Tibial artery (tissue), 4 donors: ENCODE measurements around the gene NELFE.

Experiments used
- DNase-seq, 2 donors: peaks; one replicate each; pipeline ENCODE4 v3.0.0-alpha.2; 2019
- H3K27ac ChIP-seq, 2 donors: fragments of 200-600 bp; sonication (generic) in 1 of 2; 1 replicate in 1 of 2; 2 replicates in 1 of 2; pipeline ENCODE4 v1.5.1; 2018 to 2019; ENCODE audit warnings: mild to moderate bottlenecking in 1 of 2
- H3K27me3 ChIP-seq, 2 donors: fragments of 200-600 bp; sonication (generic) in 1 of 2; one replicate each; pipeline versions ENCODE4 v1.5.1 to v1.6.0; 2016 to 2019
- H3K36me3 ChIP-seq, 3 donors: fragments of 200-600 bp; sonication (generic) in 2 of 3; one replicate each; pipeline ENCODE4 v1.5.1; 2016 to 2019; ENCODE audit warnings: mild to moderate bottlenecking in 2 of 3
- H3K4me1 ChIP-seq, 4 donors: fragments of 200-600 bp; sonication (generic) in 2 of 4; 1 replicate in 3 of 4; 2 replicates in 1 of 4; pipeline ENCODE4 v1.5.1; 2016 to 2019
- H3K4me3 ChIP-seq, 2 donors: fragments of 200-600 bp; sonication (generic) in 1 of 2; 1 replicate in 1 of 2; 2 replicates in 1 of 2; pipeline ENCODE4 v1.5.1; 2018 to 2019; ENCODE audit warnings: mild to moderate bottlenecking in 2 of 2
- H3K9me3 ChIP-seq, 3 donors: fragments of 200-600 bp; sonication (generic) in 1 of 3; one replicate each; pipeline ENCODE4 v1.5.1; 2016 to 2019
- intact Hi-C: fragments of 100-400 bp; cut with DNase I; formaldehyde crosslinking; loops from one replicate; pipeline ENCODE4 v1.15.0; 2023; ENCODE audit warnings: low total_unique reads
- TF ChIP-seq, protein P1 (sequence below), 2 experiments: fragments of 200-600 bp in 1 of 2; fragments of 450-650 bp in 1 of 2; IDR thresholded peaks; one replicate each; pipeline ENCODE4 v1.5.1; 2017 to 2019; ENCODE audit warnings: antibody characterized with exemption in 2 of 2, mild to moderate bottlenecking in 1 of 2, moderate library complexity in 1 of 2

The NELFE gene

GRCh38 chr6:31966997-31967925 is 8.5 kb upstream of the NELFE start:
- peaks cover 0 to 21% (median 16%) of the 10 kb centered on the region in 4 donors for H3K4me1 ChIP-seq
- H3K9me3 ChIP-seq = no peaks in the 10 kb centered on the region
- H3K36me3 ChIP-seq = peaks cover 50 to 84% (median 79%) of the 10 kb centered on the region in 3 donors
- H3K27ac ChIP-seq = no peak overlapping the region
- H3K4me3 ChIP-seq = no peak overlapping the region
- peak in 1 of 2 donors; percentile 13 for DNase-seq
- TF ChIP-seq, protein P1, sequence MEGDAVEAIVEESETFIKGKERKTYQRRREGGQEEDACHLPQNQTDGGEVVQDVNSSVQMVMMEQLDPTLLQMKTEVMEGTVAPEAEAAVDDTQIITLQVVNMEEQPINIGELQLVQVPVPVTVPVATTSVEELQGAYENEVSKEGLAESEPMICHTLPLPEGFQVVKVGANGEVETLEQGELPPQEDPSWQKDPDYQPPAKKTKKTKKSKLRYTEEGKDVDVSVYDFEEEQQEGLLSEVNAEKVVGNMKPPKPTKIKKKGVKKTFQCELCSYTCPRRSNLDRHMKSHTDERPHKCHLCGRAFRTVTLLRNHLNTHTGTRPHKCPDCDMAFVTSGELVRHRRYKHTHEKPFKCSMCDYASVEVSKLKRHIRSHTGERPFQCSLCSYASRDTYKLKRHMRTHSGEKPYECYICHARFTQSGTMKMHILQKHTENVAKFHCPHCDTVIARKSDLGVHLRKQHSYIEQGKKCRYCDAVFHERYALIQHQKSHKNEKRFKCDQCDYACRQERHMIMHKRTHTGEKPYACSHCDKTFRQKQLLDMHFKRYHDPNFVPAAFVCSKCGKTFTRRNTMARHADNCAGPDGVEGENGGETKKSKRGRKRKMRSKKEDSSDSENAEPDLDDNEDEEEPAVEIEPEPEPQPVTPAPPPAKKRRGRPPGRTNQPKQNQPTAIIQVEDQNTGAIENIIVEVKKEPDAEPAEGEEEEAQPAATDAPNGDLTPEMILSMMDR (IDR thresholded peaks at IDR 0.05) = no peak
- intact Hi-C loops = no loop called here
- no peaks in the 10 kb centered on the region for H3K27me3 ChIP-seq

DNA sequence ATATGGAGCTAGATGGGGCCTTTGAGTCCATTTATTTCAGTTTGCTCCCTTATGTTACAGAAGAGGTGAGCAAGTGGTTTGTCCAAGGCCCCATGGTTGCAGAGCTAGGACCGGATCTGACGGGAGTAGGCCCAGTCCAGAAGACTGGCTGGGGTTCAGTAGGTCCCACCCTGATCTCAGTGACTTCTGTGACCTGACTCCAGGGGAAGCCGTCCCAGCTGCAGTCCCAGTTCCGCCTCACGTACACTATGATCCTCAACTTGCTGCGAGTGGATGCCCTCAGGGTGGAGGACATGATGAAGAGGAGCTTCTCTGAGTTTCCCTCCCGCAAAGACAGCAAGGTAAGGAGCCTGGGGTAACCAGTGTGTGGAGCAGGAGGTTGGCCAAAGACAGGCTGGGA is 7.7 kb upstream of the NELFE start:
- no peaks in the 10 kb centered on the region for H3K9me3 ChIP-seq
- peaks cover 0 to 20% (median 15%) of the 10 kb centered on the region in 4 donors for H3K4me1 ChIP-seq
- H3K27me3 ChIP-seq = no peaks in the 10 kb centered on the region
- no peak overlapping the region for H3K27ac ChIP-seq
- intact Hi-C loops = no loop called here
- TF ChIP-seq, protein P1 (IDR thresholded peaks at IDR 0.05) = no peak
- peaks cover 57 to 92% (median 86%) of the 10 kb centered on the region in 3 donors for H3K36me3 ChIP-seq
- DNase-seq = no peak
- H3K4me3 ChIP-seq = no peak overlapping the region

GRCh38 chr6:31965700-31966099 is 6.9 kb upstream of the NELFE start:
- H3K36me3 ChIP-seq = peaks cover 60 to 100% (median 94%) of the 10 kb centered on the region in 3 donors
- no peaks in the 10 kb centered on the region for H3K27me3 ChIP-seq
- DNase-seq = no peak
- peaks cover 0 to 12% (median 9%) of the 10 kb centered on the region in 4 donors for H3K4me1 ChIP-seq
- H3K4me3 ChIP-seq = no peak overlapping the region
- TF ChIP-seq, protein P1 (IDR thresholded peaks at IDR 0.05) = no peak
- intact Hi-C loops = no loop called here
- no peak overlapping the region for H3K27ac ChIP-seq
- H3K9me3 ChIP-seq = no peaks in the 10 kb centered on the region

DNA sequence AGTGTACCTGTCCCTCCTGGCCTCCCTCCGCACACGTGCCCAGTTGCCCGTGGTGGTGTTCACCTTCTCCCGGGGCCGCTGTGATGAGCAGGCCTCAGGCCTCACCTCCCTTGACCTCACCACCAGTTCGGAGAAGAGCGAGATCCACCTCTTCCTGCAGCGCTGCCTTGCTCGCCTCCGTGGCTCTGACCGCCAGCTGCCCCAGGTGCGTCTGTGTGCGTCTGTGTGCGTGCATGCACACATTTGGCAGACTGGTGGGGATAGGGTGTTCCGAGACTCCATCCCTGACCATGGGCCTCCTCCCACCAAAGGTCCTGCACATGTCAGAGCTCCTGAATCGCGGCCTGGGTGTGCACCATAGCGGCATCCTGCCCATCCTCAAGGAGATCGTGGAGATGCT is 5.2 kb upstream of the NELFE start:
- peaks cover 0 to 11% (median 9%) of the 10 kb centered on the region in 4 donors for H3K4me1 ChIP-seq
- no peaks in the 10 kb centered on the region for H3K9me3 ChIP-seq
- TF ChIP-seq, protein P1 (IDR thresholded peaks at IDR 0.05) = no peak
- intact Hi-C loops = no loop called here
- DNase-seq = no peak
- no peak overlapping the region for H3K27ac ChIP-seq
- peaks cover 60 to 87% (median 84%) of the 10 kb centered on the region in 3 donors for H3K36me3 ChIP-seq
- H3K27me3 ChIP-seq = no peaks in the 10 kb centered on the region
- H3K4me3 ChIP-seq = no peak overlapping the region

DNA sequence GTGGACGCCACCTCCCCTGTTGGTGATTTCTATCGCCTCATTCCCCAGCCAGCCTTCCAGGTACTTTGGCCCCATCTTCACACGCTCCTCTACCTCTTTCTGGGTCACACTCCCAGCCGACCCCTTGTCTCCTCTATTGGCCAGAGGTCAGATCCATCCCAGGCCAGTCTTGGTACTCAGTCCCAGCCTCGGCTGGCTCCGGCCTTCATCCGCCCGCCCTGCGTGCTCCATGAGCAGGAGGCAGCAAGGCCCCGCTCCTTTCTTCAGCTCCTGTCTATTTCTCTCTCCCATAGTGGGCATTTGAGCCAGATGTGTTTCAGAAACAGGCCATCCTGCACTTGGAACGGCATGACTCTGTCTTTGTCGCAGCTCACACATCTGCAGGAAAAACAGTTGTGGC is 2.8 kb upstream of the NELFE start:
- Histone ChIP-seq H3K4me1 (peaks cover 0 to 27% (median 21%) of the 10 kb centered on the region in 4 donors), H3K27ac (no peak overlapping the region), H3K9me3 (no peaks in the 10 kb centered on the region), H3K36me3 (peaks cover 52 to 70% (median 66%) of the 10 kb centered on the region in 3 donors), H3K27me3 (no peaks in the 10 kb centered on the region), H3K4me3 (no peak overlapping the region)
- TF ChIP-seq, protein P1 (IDR thresholded peaks at IDR 0.05) = no peak
- intact Hi-C loops = no loop called here
- no peak for DNase-seq
